Stimulated activated memory B cell treated with anti-CD40 and anti-IgM and Interleukin-4, amounts not matched to agents 10 μg/mL and 1 μg/mL and 100 μg/mL, for 72 hours (primary cell): ENCODE data around the gene SLC2A4RG.

ENCODE experiments used
- ATAC-seq: fragments of 150-1000 bp; cut with Tn5 transposase; 2 replicates; pipeline ENCODE4 v1.10.0; 2021
- H3K27ac Mint-ChIP-seq: one replicate; pipeline ENCODE4 v1.8.0; 2022; ENCODE audit warnings: mild to moderate bottlenecking, mixed read lengths
- H3K27me3 Mint-ChIP-seq: one replicate; pipeline ENCODE4 v1.8.0; 2022; ENCODE audit warnings: mixed read lengths
- H3K36me3 Mint-ChIP-seq: one replicate; pipeline ENCODE4 v1.8.0; 2022; ENCODE audit warnings: mixed read lengths
- H3K4me1 Mint-ChIP-seq: one replicate; pipeline ENCODE4 v1.8.0; 2022; ENCODE audit warnings: mixed read lengths
- H3K4me3 Mint-ChIP-seq: one replicate; pipeline ENCODE4 v1.8.0; 2022; ENCODE audit warnings: mild to moderate bottlenecking, moderate library complexity, mixed read lengths
- H3K9me3 Mint-ChIP-seq: one replicate; pipeline ENCODE4 v1.8.0; 2022; ENCODE audit warnings: mixed read lengths

Gene SLC2A4RG

GRCh38 chr20:63731410-63731809, 8.2 kb upstream of the SLC2A4RG start:
- no peak overlapping the region for H3K27ac Mint-ChIP-seq
- H3K27me3 Mint-ChIP-seq: no peaks in the 10 kb centered on the region
- H3K4me1 Mint-ChIP-seq: peaks cover 46% of the 10 kb centered on the region
- no peak overlapping the region for H3K4me3 Mint-ChIP-seq
- no peak for ATAC-seq
- H3K9me3 Mint-ChIP-seq: no peaks in the 10 kb centered on the region
- H3K36me3 Mint-ChIP-seq: peaks cover 32% of the 10 kb centered on the region

- ATAC-seq: no peak
- Mint-ChIP-seq H3K36me3 (peaks cover 26% of the 10 kb centered on the region), H3K9me3 (no peaks in the 10 kb centered on the region), H3K27ac (no peak overlapping the region), H3K4me1 (peaks cover 48% of the 10 kb centered on the region), H3K27me3 (no peaks in the 10 kb centered on the region), H3K4me3 (no peak overlapping the region)
Measured at GRCh38 chr20:63732118-63733095, 7.2 kb upstream of the SLC2A4RG start.

- no peak overlapping the region for H3K4me3 Mint-ChIP-seq
- H3K9me3 Mint-ChIP-seq: no peaks in the 10 kb centered on the region
- peaks cover 42% of the 10 kb centered on the region for H3K4me1 Mint-ChIP-seq
- ATAC-seq: no peak
- no peak overlapping the region for H3K27ac Mint-ChIP-seq
- H3K36me3 Mint-ChIP-seq: peaks cover 26% of the 10 kb centered on the region
- H3K27me3 Mint-ChIP-seq: no peaks in the 10 kb centered on the region
Measured at GRCh38 chr20:63733117-63733516, 6.5 kb upstream of the SLC2A4RG start.

- no peak for ATAC-seq
- Mint-ChIP-seq H3K4me1 (peaks cover 42% of the 10 kb centered on the region), H3K36me3 (peaks cover 21% of the 10 kb centered on the region), H3K27ac (no peak overlapping the region), H3K27me3 (no peaks in the 10 kb centered on the region), H3K9me3 (no peaks in the 10 kb centered on the region), H3K4me3 (no peak overlapping the region)
Measured at GRCh38 chr20:63733579-63734081, 5.9 kb upstream of the SLC2A4RG start.

- Mint-ChIP-seq H3K4me1 (peaks cover 36% of the 10 kb centered on the region), H3K9me3 (no peaks in the 10 kb centered on the region), H3K4me3 (no peak overlapping the region), H3K36me3 (peaks cover 20% of the 10 kb centered on the region), H3K27me3 (no peaks in the 10 kb centered on the region), H3K27ac (no peak overlapping the region)
- no peak for ATAC-seq
Measured at GRCh38 chr20:63734111-63734945, 5.2 kb upstream of the SLC2A4RG start.

- Mint-ChIP-seq H3K27me3 (no peaks in the 10 kb centered on the region), H3K9me3 (no peaks in the 10 kb centered on the region), H3K36me3 (peaks cover 16% of the 10 kb centered on the region), H3K4me3 (no peak overlapping the region), H3K4me1 (peaks cover 32% of the 10 kb centered on the region), H3K27ac (peak overlapping the region; percentile 76)
- no peak for ATAC-seq
Measured at GRCh38 chr20:63734946-63735858, 4.4 kb upstream of the SLC2A4RG start.

- Mint-ChIP-seq H3K4me1 (peaks cover 32% of the 10 kb centered on the region), H3K4me3 (peak within 1 kb of the TSS; percentile 79), H3K36me3 (peaks cover 16% of the 10 kb centered on the region), H3K9me3 (no peaks in the 10 kb centered on the region), H3K27me3 (no peaks in the 10 kb centered on the region), H3K27ac (peak within 1 kb of the TSS; percentile 76)
- peak; percentile 59 for ATAC-seq
Measured at GRCh38 chr20:63735859-63736718, 3.5 kb upstream of the SLC2A4RG start, which contains the start of gene LIME1. Gene LIME1 (plus strand): TSS chr20:63736664. CDS start chr20:63737550, 886 bp downstream.

- peak overlapping the region; percentile 76 for H3K27ac Mint-ChIP-seq
- H3K9me3 Mint-ChIP-seq: no peaks in the 10 kb centered on the region
- H3K36me3 Mint-ChIP-seq: peaks cover 16% of the 10 kb centered on the region
- H3K4me1 Mint-ChIP-seq: peaks cover 32% of the 10 kb centered on the region
- ATAC-seq: peak; percentile 53
- peak overlapping the region; percentile 79 for H3K4me3 Mint-ChIP-seq
- no peaks in the 10 kb centered on the region for H3K27me3 Mint-ChIP-seq
Measured at GRCh38 chr20:63736893-63737694, 2.5 kb upstream of the SLC2A4RG start.

- no peaks in the 10 kb centered on the region for H3K27me3 Mint-ChIP-seq
- no peak overlapping the region for H3K27ac Mint-ChIP-seq
- peak overlapping the region; percentile 79 for H3K4me3 Mint-ChIP-seq
- H3K9me3 Mint-ChIP-seq: no peaks in the 10 kb centered on the region
- no peak for ATAC-seq
- peaks cover 32% of the 10 kb centered on the region for H3K4me1 Mint-ChIP-seq
- H3K36me3 Mint-ChIP-seq: peaks cover 16% of the 10 kb centered on the region
Measured at GRCh38 chr20:63737695-63737944, 2.0 kb upstream of the SLC2A4RG start.

GRCh38 chr20:63737945-63738686, 1.5 kb upstream of the SLC2A4RG start:
- no peaks in the 10 kb centered on the region for H3K9me3 Mint-ChIP-seq
- H3K27ac Mint-ChIP-seq: no peak overlapping the region
- peak overlapping the region; percentile 53 for H3K4me3 Mint-ChIP-seq
- H3K27me3 Mint-ChIP-seq: no peaks in the 10 kb centered on the region
- peaks cover 16% of the 10 kb centered on the region for H3K36me3 Mint-ChIP-seq
- no peak for ATAC-seq
- H3K4me1 Mint-ChIP-seq: peaks cover 32% of the 10 kb centered on the region

- no peak overlapping the region for H3K27ac Mint-ChIP-seq
- no peak for ATAC-seq
- H3K27me3 Mint-ChIP-seq: no peaks in the 10 kb centered on the region
- H3K9me3 Mint-ChIP-seq: no peaks in the 10 kb centered on the region
- peak overlapping the region; percentile 53 for H3K4me3 Mint-ChIP-seq
- H3K4me1 Mint-ChIP-seq: peaks cover 31% of the 10 kb centered on the region
- H3K36me3 Mint-ChIP-seq: peaks cover 12% of the 10 kb centered on the region
Measured at GRCh38 chr20:63738687-63739129, 868 bp upstream of the SLC2A4RG start.

- H3K27me3 Mint-ChIP-seq: no peaks in the 10 kb centered on the region
- H3K9me3 Mint-ChIP-seq: no peaks in the 10 kb centered on the region
- peak overlapping the region; percentile 29 for H3K4me3 Mint-ChIP-seq
- H3K36me3 Mint-ChIP-seq: peaks cover 4% of the 10 kb centered on the region
- H3K4me1 Mint-ChIP-seq: peaks cover 26% of the 10 kb centered on the region
- no peak overlapping the region for H3K27ac Mint-ChIP-seq
- ATAC-seq: peak; percentile 13
Measured at GRCh38 chr20:63740070-63740626, 572 bp downstream of the SLC2A4RG start.
